ENCODE measurements around the gene COPE.

Gene COPE

DNA sequence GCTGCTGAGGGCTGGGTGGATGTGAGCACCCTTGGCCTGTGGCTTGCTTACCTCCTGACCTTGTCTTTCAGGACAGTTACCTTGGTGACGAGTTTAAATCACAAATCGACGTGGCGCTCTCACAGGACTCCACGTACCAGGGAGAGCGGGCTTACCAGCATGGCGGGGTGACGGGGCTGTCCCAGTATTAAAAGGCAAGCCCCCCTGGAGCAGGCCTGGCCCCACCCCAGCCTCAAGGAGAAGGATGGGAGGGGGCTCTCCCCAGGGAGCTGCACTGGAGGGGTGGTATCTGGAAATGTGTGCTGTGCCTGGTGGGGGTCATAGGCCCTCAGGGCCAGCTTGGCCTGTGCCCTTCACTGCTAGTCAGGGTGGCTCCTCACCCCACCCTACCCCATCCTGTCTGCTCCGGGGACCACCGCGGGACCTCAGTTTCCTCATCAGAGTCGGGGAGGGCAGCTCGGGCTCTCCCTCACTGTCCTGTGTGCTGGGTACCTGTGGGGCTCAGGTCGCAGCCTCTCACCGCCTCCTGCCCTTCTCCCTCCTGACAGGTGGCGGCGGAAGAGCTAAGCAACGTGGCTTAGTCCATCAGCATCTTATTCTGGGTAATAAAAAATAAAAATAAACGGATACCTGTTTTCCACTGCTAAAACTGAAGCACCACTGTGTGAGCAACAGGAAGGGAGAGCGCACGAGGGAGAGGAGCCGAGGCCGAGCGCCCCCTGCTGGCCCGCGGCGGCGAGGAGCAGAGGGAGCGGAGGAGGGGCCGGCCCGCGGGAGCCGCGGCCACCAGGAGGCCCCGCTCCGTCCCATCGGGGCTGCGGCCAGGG is 53.0 kb downstream of the COPE start:
- no peak for DNase-seq

DNA sequence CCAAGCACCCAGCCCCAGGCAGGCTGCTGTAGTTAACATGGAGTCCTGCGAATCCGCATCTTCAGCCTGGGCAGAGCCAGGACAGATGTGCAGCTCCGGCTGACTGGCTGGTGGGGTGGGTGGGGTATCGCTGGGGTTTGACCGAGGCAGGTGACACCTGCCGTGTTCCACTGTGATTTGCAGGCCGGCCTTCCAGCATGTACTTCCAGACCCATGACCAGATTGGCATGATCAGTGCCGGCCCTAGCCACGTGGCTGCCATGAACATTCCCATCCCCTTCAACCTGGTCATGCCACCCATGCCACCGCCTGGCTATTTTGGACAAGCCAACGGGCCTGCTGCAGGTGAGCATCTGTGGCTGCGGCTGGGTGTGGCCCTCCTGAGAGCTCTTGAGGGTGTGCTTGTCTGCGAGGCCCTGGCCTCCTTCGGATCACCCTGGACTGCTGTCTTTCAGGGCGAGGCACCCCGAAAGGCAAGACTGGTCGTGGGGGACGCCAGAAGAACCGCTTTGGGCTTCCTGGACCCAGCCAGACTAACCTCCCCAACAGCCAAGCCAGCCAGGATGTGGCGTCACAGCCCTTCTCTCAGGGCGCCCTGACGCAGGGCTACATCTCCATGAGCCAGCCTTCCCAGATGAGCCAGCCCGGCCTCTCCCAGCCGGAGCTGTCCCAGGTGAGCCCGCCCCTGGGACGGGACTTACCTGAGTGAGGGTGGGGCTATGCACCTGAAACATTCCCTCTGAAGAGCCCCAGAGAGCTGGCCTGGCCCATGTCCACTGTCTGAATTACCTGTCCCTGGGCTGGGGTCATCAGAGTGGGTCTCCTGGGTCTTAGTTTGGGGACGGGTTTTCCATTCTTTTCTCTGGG is 53.8 kb downstream of the COPE start:
- DNase-seq, result no peak

DNA sequence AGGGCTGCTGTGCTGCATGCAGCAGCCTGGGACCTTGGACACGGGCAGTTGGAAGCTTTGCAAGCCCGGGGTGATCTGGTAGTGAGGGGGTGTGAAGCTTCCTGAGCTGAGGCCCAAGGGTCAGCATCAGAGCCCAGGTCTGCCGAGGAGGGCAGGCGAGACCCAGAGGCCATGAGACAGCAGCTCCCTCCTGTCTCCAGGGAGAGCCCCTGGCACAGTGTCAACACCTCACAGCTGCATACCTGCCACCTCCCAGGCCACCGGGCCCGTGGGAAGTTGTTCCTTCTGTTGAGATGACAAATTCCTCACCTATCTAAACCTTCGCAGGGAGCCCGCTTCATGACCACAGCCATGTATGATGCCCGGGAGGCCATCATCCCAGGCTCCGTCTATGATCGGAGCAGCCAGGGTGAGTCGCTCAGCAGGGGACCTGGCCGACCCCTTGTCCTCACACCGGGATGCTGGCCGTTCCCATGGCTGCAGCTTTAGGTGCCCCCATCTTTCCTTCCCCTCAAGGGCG is 55.3 kb downstream of the COPE start:
- no peak for DNase-seq

DNA sequence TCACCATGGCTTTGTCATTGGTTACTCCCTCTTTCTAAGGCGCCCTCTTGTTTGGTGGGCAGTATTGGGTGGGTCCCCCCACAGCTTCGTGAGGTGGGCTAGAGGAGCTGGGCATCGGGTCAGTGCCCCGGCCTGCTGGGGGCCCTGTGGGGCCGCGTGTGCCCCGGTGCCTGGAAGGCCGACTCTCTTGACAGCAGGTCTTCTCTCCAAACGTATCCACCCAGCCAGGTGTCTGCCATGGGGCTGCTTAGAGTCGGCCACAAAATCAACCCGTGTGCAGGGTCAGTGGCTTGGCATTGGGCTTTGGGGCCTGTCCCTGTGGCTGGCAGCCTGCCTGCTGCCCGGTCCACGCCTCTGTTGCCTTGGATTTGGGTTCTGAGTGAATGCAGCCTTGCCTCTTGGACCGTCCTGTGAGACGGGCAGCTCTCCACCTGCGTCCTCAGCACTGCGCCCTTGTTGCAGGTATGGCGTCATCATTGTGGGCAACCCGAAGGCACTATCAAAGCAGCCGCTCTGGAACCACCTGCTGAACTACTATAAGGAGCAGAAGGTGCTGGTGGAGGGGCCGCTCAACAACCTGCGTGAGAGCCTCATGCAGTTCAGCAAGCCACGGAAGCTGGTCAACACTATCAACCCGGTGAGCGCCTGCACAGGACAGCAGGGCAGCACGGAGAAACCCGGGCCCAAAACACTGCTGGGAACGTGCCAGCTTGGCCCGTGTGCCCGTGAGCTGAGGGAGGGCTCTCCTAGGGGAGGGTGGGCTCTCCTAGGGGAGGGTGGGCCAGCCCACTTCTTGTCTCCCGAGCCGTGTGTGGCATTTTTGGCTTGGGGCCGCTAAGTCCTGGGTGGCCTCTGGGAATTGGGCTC is 56.0 kb downstream of the COPE start:
- no peak for DNase-seq

DNA sequence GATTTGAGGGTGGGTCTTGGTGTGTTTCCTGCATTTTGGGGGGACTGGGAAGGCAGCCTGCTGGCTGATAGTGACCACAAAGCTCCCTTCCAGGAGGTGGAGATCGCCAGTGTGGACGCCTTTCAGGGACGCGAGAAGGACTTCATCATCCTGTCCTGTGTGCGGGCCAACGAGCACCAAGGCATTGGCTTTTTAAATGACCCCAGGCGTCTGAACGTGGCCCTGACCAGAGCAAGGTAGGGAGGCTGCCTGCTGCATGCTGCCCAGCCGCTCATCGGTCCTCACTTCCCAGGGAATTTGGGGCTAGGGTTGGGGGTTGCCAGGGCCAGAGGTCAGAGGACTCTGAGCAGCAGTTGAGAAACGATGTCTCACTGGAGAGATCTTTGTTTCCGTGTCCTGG is 57.3 kb downstream of the COPE start:
- no peak for DNase-seq

DNA sequence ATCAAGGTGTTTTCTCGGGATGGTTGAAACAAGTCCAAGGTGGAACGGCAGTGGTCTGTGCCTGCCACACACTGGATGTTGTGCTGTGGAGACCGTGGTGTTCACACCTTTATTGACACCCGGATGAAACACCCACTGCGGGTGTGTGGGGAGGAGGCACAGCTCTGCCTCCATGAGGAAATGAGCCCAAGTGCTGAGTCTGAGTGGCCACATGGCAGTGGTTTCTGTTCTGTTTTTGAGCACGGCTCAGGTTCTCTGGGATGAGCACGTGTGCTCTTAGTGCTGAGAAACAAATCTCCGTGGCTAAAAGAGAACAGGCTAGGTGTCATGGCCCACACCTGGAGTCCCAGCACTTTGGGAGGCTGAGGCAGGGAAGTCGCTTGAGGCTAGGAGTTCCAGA is 58.0 kb downstream of the COPE start:
- DNase-seq, result no peak

DNA sequence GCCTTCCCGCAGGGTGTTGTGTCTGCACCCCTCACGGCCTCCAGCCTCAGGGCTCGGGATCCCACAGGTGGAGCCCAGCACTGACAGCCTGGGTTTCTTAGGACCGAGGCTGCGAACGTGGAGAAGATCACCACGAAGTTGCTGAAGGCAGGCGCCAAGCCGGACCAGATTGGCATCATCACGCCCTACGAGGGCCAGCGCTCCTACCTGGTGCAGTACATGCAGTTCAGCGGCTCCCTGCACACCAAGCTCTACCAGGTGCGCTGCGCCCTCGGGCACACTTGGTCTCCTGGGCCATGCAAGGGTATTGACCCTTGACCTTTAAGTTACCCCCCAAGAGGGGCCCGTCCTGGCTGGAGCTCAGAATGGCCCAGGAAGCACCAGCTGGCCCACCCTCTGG is 58.5 kb downstream of the COPE start:
- no peak for DNase-seq

DNA sequence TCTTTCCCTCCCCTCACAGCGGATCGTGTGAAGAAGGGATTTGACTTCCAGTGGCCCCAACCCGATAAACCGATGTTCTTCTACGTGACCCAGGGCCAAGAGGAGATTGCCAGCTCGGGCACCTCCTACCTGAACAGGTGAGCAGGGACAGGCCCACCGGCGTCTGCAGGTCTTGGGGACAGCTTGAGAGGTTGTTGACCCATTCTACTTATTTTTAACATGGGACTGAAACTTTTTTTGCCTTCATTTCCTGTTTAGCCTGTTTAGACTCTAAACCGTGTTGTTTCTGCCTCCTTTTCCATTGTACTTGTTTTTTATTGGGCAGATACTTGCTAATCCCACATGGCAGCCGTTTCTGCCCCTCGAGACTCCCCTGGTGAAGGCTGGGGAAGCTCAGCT is 58.9 kb downstream of the COPE start:
- no peak for DNase-seq

DNA sequence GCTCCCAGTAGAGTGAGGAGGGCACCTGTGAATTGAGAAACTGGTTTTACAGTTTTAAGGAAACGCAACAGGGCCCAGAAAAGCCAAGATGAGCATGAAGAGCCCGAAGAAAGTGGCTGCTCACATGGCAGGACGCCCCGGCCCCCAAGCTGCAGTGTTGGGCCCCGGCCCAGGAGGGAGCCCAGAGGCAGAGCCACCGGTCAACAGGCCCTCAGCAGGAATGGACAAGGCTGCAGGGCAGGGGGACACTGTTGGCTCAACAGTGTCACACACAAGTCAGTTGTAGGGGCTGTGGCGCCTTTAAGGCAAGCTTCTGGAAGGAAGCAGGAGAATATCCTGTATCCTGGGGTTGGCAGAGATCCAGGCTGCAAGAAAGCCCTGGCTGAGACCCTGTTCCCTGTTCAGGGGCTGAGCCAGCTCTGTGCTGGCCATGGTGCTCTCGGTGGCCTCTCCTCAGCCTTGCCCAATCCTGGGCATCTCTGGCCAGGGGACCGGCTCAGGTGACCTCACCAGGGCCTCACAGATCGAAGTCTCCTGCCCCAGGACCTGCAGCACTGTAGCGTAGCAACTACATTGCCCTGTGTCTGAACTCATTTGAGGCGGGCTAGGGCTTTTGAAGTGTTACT is 59.4 kb downstream of the COPE start:
- no peak for DNase-seq

DNA sequence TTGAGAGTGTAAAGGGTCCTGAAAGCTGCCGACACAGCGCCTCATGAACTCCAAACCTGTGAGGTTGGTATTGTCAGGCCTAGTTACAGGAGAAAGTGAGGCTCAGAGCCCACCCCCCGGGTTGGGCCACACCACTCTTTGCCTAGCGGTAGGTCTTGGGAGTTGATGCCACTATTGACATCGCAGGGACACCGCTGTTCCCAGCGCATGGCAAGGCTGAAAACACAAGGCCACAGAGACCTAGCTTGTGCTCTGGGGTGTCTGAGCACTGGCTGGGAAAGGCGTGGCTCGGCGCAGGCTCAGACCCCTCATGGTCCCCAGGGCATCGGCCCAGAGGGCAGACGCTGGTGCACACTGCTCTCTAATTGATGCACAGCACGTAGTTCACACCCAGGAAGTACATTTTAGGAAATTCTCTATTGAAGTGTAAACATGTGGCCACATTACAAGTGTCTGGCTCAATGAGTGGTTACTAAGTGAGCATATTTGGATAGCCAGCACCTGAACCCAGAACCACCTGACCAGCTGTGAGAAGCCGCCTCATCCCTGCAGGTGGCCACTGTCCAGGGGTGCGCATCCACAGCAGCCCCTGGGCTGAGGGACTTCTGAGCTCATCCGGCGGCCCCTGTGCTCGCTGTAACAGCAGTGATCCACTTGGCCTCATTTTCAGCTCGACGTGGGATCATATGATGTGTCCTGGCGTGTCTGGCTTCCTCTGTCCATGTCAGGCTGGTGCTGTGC is 60.1 kb downstream of the COPE start:
- DNase-seq, result no peak

DNA sequence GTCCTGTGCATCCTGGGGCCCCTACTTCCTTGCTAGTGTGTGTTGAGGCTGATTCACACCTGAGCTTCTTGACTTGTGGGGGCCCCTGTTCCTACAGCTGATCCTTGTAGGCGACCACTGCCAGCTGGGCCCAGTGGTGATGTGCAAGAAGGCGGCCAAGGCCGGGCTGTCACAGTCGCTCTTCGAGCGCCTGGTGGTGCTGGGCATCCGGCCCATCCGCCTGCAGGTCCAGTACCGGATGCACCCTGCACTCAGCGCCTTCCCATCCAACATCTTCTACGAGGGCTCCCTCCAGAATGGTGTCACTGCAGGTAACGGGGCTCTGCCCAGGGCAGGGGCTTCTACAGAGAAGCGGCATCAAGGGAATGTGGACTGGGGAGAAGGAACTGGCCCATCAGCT is 62.0 kb downstream of the COPE start:
- no peak for DNase-seq

DNA sequence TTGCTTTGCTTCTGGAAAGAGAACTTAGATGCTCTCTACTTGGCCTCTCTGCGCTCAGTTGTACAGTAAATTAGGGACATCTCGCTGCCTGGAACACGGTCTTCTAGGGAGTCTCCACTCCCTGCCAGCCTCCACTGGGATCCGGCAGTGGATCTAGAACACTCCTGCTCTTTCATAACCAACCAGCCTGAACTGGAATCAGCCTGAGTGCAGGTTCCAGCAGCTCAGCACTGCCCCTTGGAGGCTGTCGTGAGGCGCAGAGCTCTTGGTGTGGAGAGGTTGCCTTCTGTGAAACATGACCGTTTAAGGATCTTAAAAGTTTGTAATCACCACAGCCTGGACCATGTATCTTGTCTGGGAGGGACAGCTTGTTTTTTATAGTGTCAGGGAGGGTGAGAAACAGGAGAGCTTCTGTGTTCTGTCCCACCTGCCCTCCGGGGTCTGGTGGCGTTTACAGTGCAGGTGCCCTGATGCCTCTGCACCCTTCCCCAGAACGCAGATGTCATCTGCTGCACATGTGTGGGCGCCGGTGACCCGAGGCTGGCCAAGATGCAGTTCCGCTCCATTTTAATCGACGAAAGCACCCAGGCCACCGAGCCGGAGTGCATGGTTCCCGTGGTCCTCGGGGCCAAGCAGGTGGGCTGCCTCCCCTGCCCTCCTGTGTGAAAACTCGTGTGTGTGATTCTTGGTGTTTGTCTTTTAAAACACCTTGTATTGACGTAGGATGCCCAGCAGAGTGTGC is 62.6 kb downstream of the COPE start:
- DNase-seq, result no peak

DNA sequence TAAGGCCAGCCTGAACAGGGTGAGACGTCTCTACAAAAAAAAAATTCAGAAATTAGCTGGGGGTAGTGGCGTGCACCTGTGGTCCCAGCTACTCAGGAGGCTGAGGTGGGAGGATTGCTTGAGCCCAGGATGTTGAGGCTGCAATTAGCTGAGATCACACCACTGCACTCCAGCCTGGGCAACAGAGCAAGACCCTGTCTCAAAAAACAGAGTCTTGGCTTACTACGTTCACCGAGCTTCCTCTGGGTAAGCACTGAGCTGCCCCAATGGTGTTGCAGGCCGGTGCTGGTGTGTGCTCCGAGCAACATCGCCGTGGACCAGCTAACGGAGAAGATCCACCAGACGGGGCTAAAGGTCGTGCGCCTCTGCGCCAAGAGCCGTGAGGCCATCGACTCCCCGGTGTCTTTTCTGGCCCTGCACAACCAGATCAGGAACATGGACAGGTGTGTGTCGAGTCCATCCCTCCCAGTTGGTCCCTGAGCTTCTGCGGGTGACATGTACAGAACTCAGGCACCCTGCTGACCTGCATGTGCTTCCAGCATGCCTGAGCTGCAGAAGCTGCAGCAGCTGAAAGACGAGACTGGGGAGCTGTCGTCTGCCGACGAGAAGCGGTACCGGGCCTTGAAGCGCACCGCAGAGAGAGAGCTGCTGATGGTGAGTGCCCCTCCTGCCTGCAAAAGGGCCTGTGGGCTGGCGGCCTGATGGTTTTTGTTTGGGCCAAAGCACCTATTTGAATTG is 63.4 kb downstream of the COPE start:
- DNase-seq, result no peak

DNA sequence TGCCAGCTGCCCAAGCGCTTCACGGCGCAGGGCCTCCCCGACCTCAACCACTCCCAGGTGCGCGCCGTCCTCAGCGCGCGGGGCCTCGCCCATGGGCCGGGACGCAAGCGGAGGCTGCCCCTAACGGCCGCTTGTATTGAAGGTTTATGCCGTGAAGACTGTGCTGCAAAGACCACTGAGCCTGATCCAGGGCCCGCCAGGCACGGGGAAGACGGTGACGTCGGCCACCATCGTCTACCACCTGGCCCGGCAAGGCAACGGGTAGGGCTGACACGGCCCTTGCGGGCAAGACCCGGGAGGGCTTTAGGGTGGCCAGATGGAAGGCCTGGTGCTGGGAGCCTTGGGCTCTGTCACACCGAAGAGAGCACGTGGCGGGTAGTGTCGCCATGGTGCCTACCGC is 64.2 kb downstream of the COPE start:
- DNase-seq, result no peak

DNA sequence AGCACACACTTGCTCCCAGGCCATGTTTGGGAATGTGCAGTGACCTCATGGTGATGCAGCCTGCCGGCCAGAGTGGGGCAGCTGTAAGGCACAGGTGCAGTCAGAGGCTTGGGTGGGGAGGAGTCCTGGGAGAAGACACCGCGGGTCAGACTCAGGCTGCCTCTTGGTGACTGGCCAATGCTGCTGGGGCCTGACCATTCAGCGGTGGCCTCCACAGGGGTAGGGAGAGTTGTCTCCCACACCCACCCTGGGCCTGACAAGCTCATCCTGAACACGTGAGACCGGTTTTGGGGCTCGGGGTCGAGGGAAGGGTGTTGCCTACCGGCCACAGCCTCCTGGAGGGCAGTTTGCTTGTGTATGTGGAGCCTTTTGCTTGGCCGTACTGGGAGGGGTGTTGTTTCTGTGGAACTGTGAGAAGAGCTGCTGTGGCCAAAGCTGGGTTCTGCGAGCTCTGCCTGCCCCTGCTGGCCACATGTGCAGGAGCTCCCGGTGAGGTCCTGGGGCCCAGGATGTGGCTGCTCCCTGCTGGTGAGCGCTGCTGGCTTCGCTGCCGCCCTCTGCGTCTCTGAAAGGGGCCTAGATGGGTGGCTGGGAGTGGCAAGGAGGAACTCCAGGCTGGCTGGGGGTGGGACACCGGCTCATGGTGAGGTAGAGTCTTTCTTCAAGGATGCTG is 65.3 kb downstream of the COPE start:
- DNase-seq, result no peak

DNA sequence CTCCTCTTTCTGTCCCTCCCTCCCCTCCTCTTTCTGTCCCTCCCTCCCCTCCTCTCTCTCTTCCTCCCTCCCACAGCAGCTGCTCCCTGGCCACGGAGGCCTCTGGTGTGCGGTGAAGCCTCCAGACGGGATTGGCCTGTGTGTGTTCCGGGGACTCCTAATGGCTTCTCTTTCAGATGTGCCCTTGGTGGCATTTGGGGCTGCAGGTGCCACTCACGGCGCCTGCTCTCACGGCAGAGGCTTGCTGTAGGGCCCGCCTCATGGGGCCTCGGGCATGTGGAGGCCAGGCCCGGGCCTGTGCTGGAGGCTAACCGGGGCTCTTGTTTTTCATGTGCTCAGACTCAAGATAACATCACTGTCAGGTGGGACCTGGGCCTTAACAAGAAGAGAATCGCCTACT is 66.5 kb downstream of the COPE start:
- no peak for DNase-seq

DNA sequence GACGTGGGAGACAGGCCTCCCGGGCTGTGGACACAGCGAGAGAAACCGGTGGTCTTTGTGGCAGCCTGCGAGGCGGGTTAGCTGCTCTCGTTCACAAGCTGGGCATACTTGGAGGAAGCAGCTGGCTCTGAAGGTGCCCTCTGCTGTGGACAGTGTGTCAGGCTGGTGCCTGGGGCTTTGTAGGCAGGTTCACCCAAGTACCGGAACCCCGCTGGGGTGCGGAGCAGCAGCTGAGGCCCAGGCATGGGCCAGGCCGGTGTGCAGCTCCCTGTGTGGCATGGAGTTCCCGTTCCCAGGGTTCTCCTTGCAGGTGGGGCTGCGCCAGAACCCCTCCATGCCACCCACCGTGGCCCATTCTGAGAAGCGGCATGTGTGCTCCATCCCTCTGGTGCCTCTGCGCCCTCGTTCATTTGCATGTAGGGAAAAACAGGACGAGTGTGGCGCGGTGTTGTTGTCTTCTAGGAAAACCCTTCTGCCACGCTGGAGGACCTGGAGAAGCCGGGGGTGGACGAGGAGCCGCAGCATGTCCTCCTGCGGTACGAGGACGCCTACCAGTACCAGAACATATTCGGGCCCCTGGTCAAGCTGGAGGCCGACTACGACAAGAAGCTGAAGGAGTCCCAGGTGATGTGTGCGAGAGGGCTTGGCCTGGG is 67.4 kb downstream of the COPE start:
- DNase-seq, result no peak

DNA sequence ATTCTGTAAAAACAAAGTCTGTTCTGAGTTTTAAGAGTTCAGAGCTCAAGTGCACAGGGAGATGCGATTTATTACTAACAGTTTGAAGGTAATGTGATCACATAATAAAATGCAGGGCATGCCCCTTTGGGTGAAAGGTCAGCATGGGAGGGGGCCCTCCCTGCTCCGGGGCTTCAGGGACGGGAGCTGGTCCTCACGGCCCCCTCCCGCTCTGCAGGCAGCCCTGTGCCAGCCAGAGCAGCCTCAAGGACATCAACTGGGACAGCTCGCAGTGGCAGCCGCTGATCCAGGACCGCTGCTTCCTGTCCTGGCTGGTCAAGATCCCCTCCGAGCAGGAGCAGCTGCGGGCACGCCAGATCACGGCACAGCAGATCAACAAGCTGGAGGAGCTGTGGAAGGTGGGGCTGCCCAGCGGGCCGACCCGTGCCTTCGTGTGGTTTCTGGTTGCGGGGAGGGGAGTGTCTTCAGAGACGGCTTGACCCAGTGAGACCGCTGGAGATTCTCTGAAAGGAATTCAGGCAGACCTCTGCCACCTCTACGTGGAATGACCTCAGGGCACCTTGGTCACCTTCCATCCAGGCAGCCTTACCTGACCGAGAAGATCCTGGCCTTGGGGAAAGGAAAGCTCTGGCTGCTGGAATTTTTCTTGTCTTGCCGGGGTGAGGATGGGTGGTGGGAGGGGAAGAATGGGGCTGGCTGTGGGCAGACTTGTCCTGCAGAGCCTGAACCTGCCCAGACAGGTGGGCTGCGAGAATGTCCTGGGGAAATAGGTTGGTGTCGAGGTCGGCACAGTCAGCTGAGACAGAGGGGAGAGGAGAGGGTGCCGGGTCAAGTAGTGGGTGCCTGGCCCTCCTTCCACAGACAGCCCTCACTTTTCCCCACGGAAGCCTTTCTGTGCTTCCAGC is 68.5 kb downstream of the COPE start:
- no peak for DNase-seq

Measured in NCI-H2227 treated with DMSO at 0.1 percent for 48 hours (cell line).